Measurements from ENCODE around the gene NINJ1.

NINJ1 gene

GRCh38 chr9:93086447-93087224 is 47.4 kb downstream of the NINJ1 start:
- no peak for DNase-seq

GRCh38 chr9:93085676-93086075 is 48.4 kb downstream of the NINJ1 start:
- DNase-seq = no peak

GRCh38 chr9:93084471-93084881 is 49.6 kb downstream of the NINJ1 start:
- DNase-seq = no peak

GRCh38 chr9:93083592-93084470 is 50.2 kb downstream of the NINJ1 start:
- no peak for DNase-seq

- no peak for DNase-seq
Observed at GRCh38 chr9:93082841-93083411, 51.1 kb downstream of the NINJ1 start.

- DNase-seq = no peak
Observed at GRCh38 chr9:93081931-93082330, 52.1 kb downstream of the NINJ1 start.

GRCh38 chr9:93081081-93081529 is 52.9 kb downstream of the NINJ1 start:
- DNase-seq = no peak

GRCh38 chr9:93080406-93080805 is 53.6 kb downstream of the NINJ1 start:
- DNase-seq = no peak

GRCh38 chr9:93079371-93079770 is 54.7 kb downstream of the NINJ1 start:
- no peak for DNase-seq

- DNase-seq = no peak
Observed at GRCh38 chr9:93077811-93078210, 56.2 kb downstream of the NINJ1 start.

GRCh38 chr9:93077367-93077766 is 56.7 kb downstream of the NINJ1 start:
- no peak for DNase-seq

- DNase-seq = no peak
Observed at GRCh38 chr9:93076792-93077128, 57.3 kb downstream of the NINJ1 start.

GRCh38 chr9:93076101-93076791 is 57.8 kb downstream of the NINJ1 start:
- DNase-seq = no peak

- DNase-seq = peak in 2 of 3 experiments; percentile 8 to 28
Observed at GRCh38 chr9:93072383-93072795, 61.7 kb downstream of the NINJ1 start.
